Measurements from ENCODE around the gene AOPEP.

The AOPEP gene

GRCh38 chr9:95090023-95090791 lies 363.7 kb downstream of the AOPEP start:
- no peak for DNase-seq

GRCh38 chr9:95090871-95091577 lies 364.5 kb downstream of the AOPEP start:
- no peak for DNase-seq

GRCh38 chr9:95091601-95092261 lies 365.2 kb downstream of the AOPEP start:
- DNase-seq = no peak

- DNase-seq = no peak
These were observed 366.0 kb downstream of the AOPEP start for GRCh38 chr9:95092262-95093072.

- no peak for DNase-seq
These were observed 367.1 kb downstream of the AOPEP start for GRCh38 chr9:95093586-95093985.

- no peak for DNase-seq
These were observed 367.5 kb downstream of the AOPEP start for GRCh38 chr9:95094002-95094401.

- no peak for DNase-seq
These were observed 369.3 kb downstream of the AOPEP start for GRCh38 chr9:95095641-95096355.

- no peak for DNase-seq
These were observed 369.9 kb downstream of the AOPEP start for GRCh38 chr9:95096381-95096780.

- no peak for DNase-seq
These were observed 370.3 kb downstream of the AOPEP start for GRCh38 chr9:95096807-95097206.

GRCh38 chr9:95097279-95097678 lies 370.8 kb downstream of the AOPEP start:
- DNase-seq = no peak

- DNase-seq = no peak
These were observed 372.0 kb downstream of the AOPEP start for GRCh38 chr9:95098391-95098921.

- no peak for DNase-seq
These were observed 373.0 kb downstream of the AOPEP start for GRCh38 chr9:95099321-95100070.

- DNase-seq = no peak
These were observed 373.6 kb downstream of the AOPEP start for GRCh38 chr9:95100071-95100627.

- DNase-seq = no peak
These were observed 374.8 kb downstream of the AOPEP start for GRCh38 chr9:95101326-95101725.

- no peak for DNase-seq
These were observed 375.5 kb downstream of the AOPEP start for GRCh38 chr9:95102001-95102433.

- no peak for DNase-seq
These were observed 376.1 kb downstream of the AOPEP start for GRCh38 chr9:95102572-95102971.

- DNase-seq = no peak
These were observed 376.8 kb downstream of the AOPEP start for GRCh38 chr9:95103281-95103771.

- no peak for DNase-seq
These were observed 377.5 kb downstream of the AOPEP start for GRCh38 chr9:95103871-95104580.

GRCh38 chr9:95104581-95104960 lies 378.1 kb downstream of the AOPEP start:
- DNase-seq = no peak

- no peak for DNase-seq
These were observed 378.5 kb downstream of the AOPEP start for GRCh38 chr9:95104980-95105379.

All from NCI-H2029 treated with DMSO at 0.1 percent for 48 hours (cell line).